Endothelial cell (in vitro differentiated cells): Measurements from ENCODE around the gene RETREG2. TPM values are rescaled to one million over a fixed set of nuclear protein-coding genes. Genes with fewer than 3 reads are reported as not detected.

Experiments
- DNase-seq: peaks from one replicate; pipeline ENCODE4 v3.0.0; 2021; ENCODE audit warnings: low spot score
- H3K27ac Mint-ChIP-seq: one replicate; pipeline ENCODE4 v1.8.0; 2021; ENCODE audit warnings: mixed read lengths, inconsistent platforms; ENCODE audit not compliant: unreplicated experiment
- H3K27me3 Mint-ChIP-seq: one replicate; pipeline ENCODE4 v1.8.0; 2021; ENCODE audit warnings: mild to moderate bottlenecking, moderate library complexity, mixed read lengths, inconsistent platforms; ENCODE audit not compliant: unreplicated experiment
- H3K36me3 Mint-ChIP-seq: one replicate; pipeline ENCODE4 v1.8.0; 2021; ENCODE audit warnings: mild to moderate bottlenecking, low read depth, mixed read lengths, inconsistent platforms; ENCODE audit not compliant: unreplicated experiment
- H3K4me1 Mint-ChIP-seq: one replicate; pipeline ENCODE4 v1.8.0; 2021; ENCODE audit warnings: mild to moderate bottlenecking, mixed read lengths, inconsistent platforms; ENCODE audit not compliant: unreplicated experiment
- H3K4me3 Mint-ChIP-seq: one replicate; pipeline ENCODE4 v1.8.0; 2021; ENCODE audit warnings: mild to moderate bottlenecking, mixed read lengths, inconsistent platforms; ENCODE audit not compliant: unreplicated experiment
- H3K9me3 Mint-ChIP-seq: one replicate; pipeline ENCODE4 v1.8.0; 2021; ENCODE audit warnings: mixed read lengths, inconsistent platforms; ENCODE audit not compliant: unreplicated experiment
- CTCF ChIP-seq: fragments of 200-600 bp; sonication (generic); IDR thresholded peaks from one replicate; pipeline ENCODE4 v1.5.0; 2021; ENCODE audit warnings: antibody characterized with exemption; ENCODE audit not compliant: unreplicated experiment
- total RNA-seq: library from RNA; stranded (reverse); fragmentation: NEBNext Ultra II Directional; extraction: Animal tissue kit (Norgen Biotek cat#: 25700); gene quantifications from one replicate; pipeline ENCODE4 v1.2.1, GENCODE V29; 2021; ENCODE audit not compliant: unreplicated experiment

The RETREG2 gene
- total RNA-seq, 1 donor from 2014 or later = 90.6 TPM

GRCh38 chr2:219175928-219176817 is 1.9 kb upstream of the RETREG2 start:
- no peak for DNase-seq
- H3K4me3 Mint-ChIP-seq = peak overlapping the region; percentile 91
- H3K36me3 Mint-ChIP-seq = peaks cover 47% of the 10 kb centered on the region
- H3K9me3 Mint-ChIP-seq = no peaks in the 10 kb centered on the region
- no peak for TF ChIP-seq CTCF
- H3K27me3 Mint-ChIP-seq = peaks cover 22% of the 10 kb centered on the region
- peaks cover 42% of the 10 kb centered on the region for H3K4me1 Mint-ChIP-seq
- peak overlapping the region; percentile 74 for H3K27ac Mint-ChIP-seq

GRCh38 chr2:219176818-219177551 is 1.1 kb upstream of the RETREG2 start, which contains the start of gene CNPPD1:
TSS of gene CNPPD1 (minus strand) at chr2:219176925. CDS start at chr2:219176828, 97 bp downstream.
- Mint-ChIP-seq H3K4me3 (peak within 1 kb of the TSS; percentile 99), H3K4me1 (peaks cover 46% of the 10 kb centered on the region), H3K9me3 (no peaks in the 10 kb centered on the region), H3K27ac (peak within 1 kb of the TSS; percentile 100), H3K27me3 (peaks cover 20% of the 10 kb centered on the region), H3K36me3 (peaks cover 47% of the 10 kb centered on the region)
- peak; percentile 83 for DNase-seq
- no peak for TF ChIP-seq CTCF

GRCh38 chr2:219178377-219179175 is 501 bp downstream of the RETREG2 start:
- Mint-ChIP-seq H3K36me3 (peaks cover 57% of the 10 kb centered on the region), H3K4me3 (peak overlapping the region; percentile 94), H3K27me3 (peaks cover 24% of the 10 kb centered on the region), H3K9me3 (no peaks in the 10 kb centered on the region), H3K4me1 (peaks cover 50% of the 10 kb centered on the region), H3K27ac (peak overlapping the region; percentile 87)
- DNase-seq = peak; percentile 54
- TF ChIP-seq CTCF = no peak

GRCh38 chr2:219179601-219180465 is 1.8 kb downstream of the RETREG2 start:
- no peak for TF ChIP-seq CTCF
- Mint-ChIP-seq H3K36me3 (peaks cover 49% of the 10 kb centered on the region), H3K9me3 (no peaks in the 10 kb centered on the region), H3K27me3 (peaks cover 19% of the 10 kb centered on the region), H3K27ac (peak overlapping the region; percentile 87), H3K4me3 (peak overlapping the region; percentile 94), H3K4me1 (peaks cover 41% of the 10 kb centered on the region)
- DNase-seq = no peak
